Sigmoid colon (tissue), 4 donors: ENCODE measurements around the gene DGKD.

Experiments used
- CTCF ChIP-seq, 4 experiments: fragments of 450-650 bp in 3 of 4; fragments of 200-600 bp in 1 of 4; IDR thresholded peaks; one replicate each; pipeline ENCODE4 v1.5.1; 2016 to 2019; ENCODE audit warnings: antibody characterized with exemption in 4 of 4, mild to moderate bottlenecking in 3 of 4, moderate library complexity in 2 of 4
- EP300 ChIP-seq, 4 donors: sonication (generic); formaldehyde crosslinking; IDR thresholded peaks; one replicate each; pipeline ENCODE4 v1.6.1; 2017; ENCODE audit warnings: antibody characterized with exemption in 4 of 4
- POLR2A ChIP-seq, 2 donors: fragments of 450-650 bp; IDR thresholded peaks; one replicate each; pipeline ENCODE4 v1.6.1; 2016; ENCODE audit warnings: antibody characterized with exemption in 2 of 2, mild to moderate bottlenecking in 2 of 2, moderate library complexity in 2 of 2
- POLR2AphosphoS5 ChIP-seq, 4 donors: sonication (generic); formaldehyde crosslinking; IDR thresholded peaks; one replicate each; pipeline ENCODE4 v1.6.1; 2017; ENCODE audit warnings: antibody characterized with exemption in 4 of 4

- TF ChIP-seq CTCF (IDR thresholded peaks at IDR 0.05) (no peak), POLR2A (IDR thresholded peaks at IDR 0.05) (no peak), EP300 (IDR thresholded peaks at IDR 0.05) (no peak), POLR2AphosphoS5 (IDR thresholded peaks at IDR 0.05) (no peak)
Observed at GRCh38 chr2:233413046-233413445, 58.8 kb downstream of the DGKD start.
